ENCODE data around the gene TMED1. TPM values are rescaled to one million over a fixed set of nuclear protein-coding genes. Genes with fewer than 3 reads are reported as not detected.
"Not testable (repeated sequence)": the region's sequence is repeated elsewhere in the genome, so short reads cannot be mapped to it uniquely, and the experiment has no call there.

TMED1 gene
- total RNA-seq, 2 experiments from 2014 or later: 18.8 to 19.1 TPM

DNA sequence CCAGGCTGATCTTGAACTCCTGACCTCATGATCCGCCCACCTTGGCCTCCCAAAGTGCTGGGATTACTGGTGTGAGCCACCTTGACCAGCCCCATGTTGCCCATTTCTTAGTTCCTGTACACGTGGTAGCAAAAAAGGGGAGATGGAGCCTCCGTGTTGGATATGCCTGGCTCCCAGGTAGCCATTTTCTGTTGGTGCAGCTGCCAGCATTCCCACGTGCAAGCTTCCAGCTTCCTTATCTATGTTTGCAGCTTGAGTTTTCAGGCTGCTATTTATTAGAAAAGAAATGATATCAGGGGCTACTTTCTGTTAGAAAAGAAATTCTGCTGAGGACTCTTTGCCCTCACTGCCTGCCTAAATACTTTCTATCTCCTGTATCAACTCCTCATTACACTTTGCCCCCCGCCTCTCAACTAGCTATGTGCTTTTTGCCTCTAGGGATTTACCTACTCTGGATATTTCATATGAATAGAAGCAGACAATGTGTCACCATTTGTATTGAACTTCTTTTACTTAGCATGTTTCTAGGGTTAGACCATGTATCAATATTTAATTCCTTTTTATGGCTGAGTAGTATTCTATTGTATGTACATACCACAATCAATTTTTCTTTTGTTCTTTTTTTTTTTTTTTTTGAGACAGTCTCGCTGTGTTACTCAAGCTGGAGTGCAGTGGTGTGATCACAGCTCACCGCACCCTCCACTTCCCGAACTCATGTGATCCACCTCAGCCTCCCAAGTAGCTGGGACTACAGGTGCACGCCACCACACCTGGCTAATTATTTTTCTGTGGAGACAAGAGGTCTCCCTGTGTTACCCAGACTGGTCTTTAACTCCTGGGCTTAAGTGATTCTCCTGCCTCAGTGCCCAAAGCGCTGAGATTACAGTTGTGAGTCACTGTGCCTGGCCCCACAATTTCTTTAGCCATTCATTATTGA is 3.4 kb upstream of the TMED1 start:
- Mint-ChIP-seq H3K4me3 (no peak overlapping the region), H3K9me3 (peaks cover 7% of the 10 kb centered on the region), H3K27ac (no peak overlapping the region), H3K27me3 (no peaks in the 10 kb centered on the region), H3K4me1 (ENCODE audit: low read depth) (peaks cover 15% of the 10 kb centered on the region), H3K36me3 (peaks cover 6% of the 10 kb centered on the region)
- CTCF ChIA-PET: interaction anchor here (1.5 to 4.5 kb wide), 4 partner anchors 19 to 26 kb away, joined by 3 to 49 read pairs (median 8); no protein-coding TSS in a partner anchor
- DNase-seq: no peak
- intact Hi-C loops (cut with micrococcal nuclease): loop anchor here (5.0 kb wide), 2 partner anchors 137 to 272 kb away; partner anchors contain the start of genes CDKN2D, KRI1 and QTRT1
- POLR2A ChIA-PET: interaction anchor here (0.7 kb wide), 1 partner anchor 25 kb away, joined by 6 read pairs; no protein-coding TSS in a partner anchor

- no peaks in the 10 kb centered on the region for H3K27me3 Mint-ChIP-seq
- peaks cover 15% of the 10 kb centered on the region for H3K4me1 Mint-ChIP-seq (ENCODE audit: low read depth)
- CTCF ChIA-PET: interaction anchor here (1.5 to 4.5 kb wide), 3 partner anchors 20 to 27 kb away, joined by 3 to 49 read pairs (median 9); no protein-coding TSS in a partner anchor
- intact Hi-C loops (cut with micrococcal nuclease): loop anchor here (5.0 kb wide), 2 partner anchors 136 to 271 kb away; partner anchors contain the start of genes CDKN2D, KRI1 and QTRT1
- no peak for DNase-seq
- no peak overlapping the region for H3K27ac Mint-ChIP-seq
- H3K36me3 Mint-ChIP-seq: peaks cover 6% of the 10 kb centered on the region
- no peak overlapping the region for H3K4me3 Mint-ChIP-seq
- POLR2A ChIA-PET: no interaction called here
- peaks cover 7% of the 10 kb centered on the region for H3K9me3 Mint-ChIP-seq
Observed at GRCh38 chr19:10838377-10838776, 2.4 kb upstream of the TMED1 start.

- H3K4me3 Mint-ChIP-seq, H3K27ac Mint-ChIP-seq, POLR2A ChIA-PET, H3K27me3 Mint-ChIP-seq, DNase-seq, H3K36me3 Mint-ChIP-seq, H3K9me3 Mint-ChIP-seq: not testable (repeated sequence)
- H3K4me1 Mint-ChIP-seq (ENCODE audit: low read depth): peaks cover 15% of the 10 kb centered on the region
- intact Hi-C loops (cut with micrococcal nuclease): loop anchor here (2.0 to 5.0 kb wide), 3 partner anchors 33 to 270 kb away; partner anchors contain the start of genes CARM1, CDKN2D, KRI1 and QTRT1
- CTCF ChIA-PET: interaction anchor here (0.7 to 4.5 kb wide), 5 partner anchors 21 to 136 kb away, joined by 3 to 49 read pairs (median 3); no protein-coding TSS in a partner anchor
Observed at GRCh38 chr19:10837649-10838048, 1.6 kb upstream of the TMED1 start.

- CTCF ChIA-PET: interaction anchor here (0.6 to 4.5 kb wide), 14 partner anchors 9 to 255 kb away, joined by 3 to 49 read pairs (median 4); partner anchors contain the start of genes DNM2 and QTRT1
- POLR2A ChIA-PET: interaction anchor here (0.7 to 2.0 kb wide), 6 partner anchors 13 to 124 kb away, joined by 3 to 5 read pairs (median 4); partner anchors contain the start of genes DNM2 and SMARCA4
- Mint-ChIP-seq H3K4me1 (ENCODE audit: low read depth) (peaks cover 15% of the 10 kb centered on the region), H3K9me3 (peaks cover 7% of the 10 kb centered on the region), H3K36me3 (peaks cover 9% of the 10 kb centered on the region), H3K27me3 (no peaks in the 10 kb centered on the region), H3K27ac (peak overlapping the region; percentile 99), H3K4me3 (peak overlapping the region; percentile 94)
- intact Hi-C loops (cut with micrococcal nuclease): loop anchor here (1.0 to 5.0 kb wide), 9 partner anchors 34 to 269 kb away; partner anchors contain the start of genes CARM1, CDKN2D, ILF3 and KRI1
- peak; percentile 91 for DNase-seq
Observed at GRCh38 chr19:10836479-10837330, 693 bp upstream of the TMED1 start.

DNA sequence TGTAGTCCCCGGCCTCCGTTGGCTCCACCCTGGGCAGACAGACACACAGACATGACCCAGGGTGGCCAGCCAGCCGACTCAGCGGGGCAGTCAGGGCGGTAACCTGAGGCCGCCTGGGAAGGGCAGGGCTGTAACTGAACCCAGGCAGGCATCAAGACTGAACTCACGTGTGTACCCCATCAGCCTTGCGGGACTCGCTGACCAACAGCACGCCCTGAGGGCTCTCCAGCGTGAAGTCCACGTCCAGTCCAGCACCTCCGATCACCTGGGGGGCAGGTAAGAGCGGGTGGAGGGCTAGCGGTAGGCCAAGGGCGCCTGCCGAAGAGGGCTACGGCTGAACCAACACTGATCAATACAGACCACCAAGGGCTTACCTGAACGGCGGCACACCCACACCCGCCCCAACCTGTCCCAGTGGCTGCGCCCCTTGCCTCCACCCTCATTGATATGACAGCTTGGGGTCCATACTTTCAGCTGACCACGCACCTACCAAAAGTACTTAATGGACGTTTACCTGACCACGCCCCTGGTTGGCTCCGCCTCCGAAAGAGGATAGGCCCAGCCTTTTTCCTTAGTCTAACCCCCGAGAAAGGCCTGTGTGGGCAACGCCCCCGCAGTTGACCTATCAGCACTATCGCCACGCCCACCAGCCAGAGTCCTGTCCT is 791 bp downstream of the TMED1 start:
- Mint-ChIP-seq H3K4me3 (peak overlapping the region; percentile 94), H3K27ac (peak overlapping the region; percentile 99), H3K9me3 (peaks cover 7% of the 10 kb centered on the region), H3K4me1 (ENCODE audit: low read depth) (peaks cover 15% of the 10 kb centered on the region), H3K36me3 (peaks cover 9% of the 10 kb centered on the region), H3K27me3 (no peaks in the 10 kb centered on the region)
- intact Hi-C loops (cut with micrococcal nuclease): loop anchor here (5.0 kb wide), 2 partner anchors 133 to 268 kb away; partner anchors contain the start of genes CDKN2D, KRI1 and QTRT1
- no peak for DNase-seq
- CTCF ChIA-PET: interaction anchor here (1.0 to 4.5 kb wide), 7 partner anchors 19 to 117 kb away, joined by 3 to 49 read pairs (median 7); partner anchors contain the start of gene DNM2
- POLR2A ChIA-PET: interaction anchor here (0.5 to 2.0 kb wide), 8 partner anchors 12 to 126 kb away, joined by 3 to 5 read pairs (median 4); partner anchors contain the start of genes DNM2 and SMARCA4

GRCh38 chr19:10832939-10833296 is 3.1 kb downstream of the TMED1 start:
- H3K27ac Mint-ChIP-seq: no peak overlapping the region
- ChIA-PET CTCF (no interaction called here), POLR2A (no interaction called here)
- peaks cover 15% of the 10 kb centered on the region for H3K4me1 Mint-ChIP-seq (ENCODE audit: low read depth)
- intact Hi-C loops (cut with micrococcal nuclease): no loop called here
- no peak overlapping the region for H3K4me3 Mint-ChIP-seq
- H3K36me3 Mint-ChIP-seq: peaks cover 9% of the 10 kb centered on the region
- no peak for DNase-seq
- H3K9me3 Mint-ChIP-seq: peaks cover 5% of the 10 kb centered on the region
- no peaks in the 10 kb centered on the region for H3K27me3 Mint-ChIP-seq

DNA sequence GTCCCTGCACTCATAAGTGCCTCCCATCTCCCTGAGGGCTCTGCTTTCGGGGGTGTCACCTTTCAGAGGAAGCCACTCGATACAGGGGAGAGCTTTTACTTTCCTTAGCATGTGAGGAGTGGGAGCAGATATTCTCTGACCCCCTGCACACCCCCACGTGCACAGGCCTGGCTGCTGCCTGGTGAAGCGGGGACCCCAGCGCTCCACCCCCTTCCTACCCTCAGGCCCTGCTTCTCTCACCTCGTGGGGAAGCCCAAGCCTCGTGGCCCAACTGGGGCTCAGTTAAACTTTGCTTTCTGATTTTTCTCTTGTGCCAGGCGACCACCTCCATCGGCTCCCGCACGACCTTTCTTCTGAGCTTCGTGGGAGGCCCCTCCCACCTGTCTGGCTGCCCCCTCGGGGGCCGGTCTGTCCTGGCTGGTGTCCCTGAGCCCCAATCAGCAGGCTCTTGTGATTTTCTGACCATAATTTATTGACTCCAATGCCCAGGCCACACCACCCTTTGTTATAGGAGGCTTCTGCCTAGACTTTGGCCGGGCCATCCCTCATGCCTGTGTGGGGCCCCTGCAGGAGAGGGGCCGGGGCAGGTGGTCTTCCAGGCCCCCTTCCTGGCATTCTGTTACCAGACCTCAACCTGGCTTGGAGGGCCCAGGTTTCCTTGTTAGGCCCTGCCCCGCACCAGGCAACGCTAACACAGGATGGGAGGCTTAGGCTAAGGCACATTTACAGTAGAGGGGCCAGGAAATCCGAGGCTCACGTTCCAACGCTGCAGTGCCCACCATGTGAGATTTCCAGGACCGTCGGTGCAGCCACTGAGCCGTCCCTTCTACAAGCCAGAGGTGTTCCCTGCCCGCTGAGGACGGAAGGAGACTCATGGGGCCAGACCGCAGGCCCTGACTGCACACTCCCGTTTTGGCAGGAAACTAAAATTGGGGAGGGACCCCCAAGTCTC is 3.7 kb downstream of the TMED1 start:
- Mint-ChIP-seq H3K36me3 (peaks cover 9% of the 10 kb centered on the region), H3K27me3 (no peaks in the 10 kb centered on the region), H3K9me3 (peaks cover 5% of the 10 kb centered on the region), H3K27ac (no peak overlapping the region), H3K4me1 (ENCODE audit: low read depth) (peaks cover 15% of the 10 kb centered on the region), H3K4me3 (no peak overlapping the region)
- intact Hi-C loops (cut with micrococcal nuclease): no loop called here
- ChIA-PET CTCF (interaction anchor here (1.6 kb wide), 1 partner anchor 32 kb away, joined by 4 read pairs; no protein-coding TSS in a partner anchor), POLR2A (no interaction called here)
- no peak for DNase-seq

DNA sequence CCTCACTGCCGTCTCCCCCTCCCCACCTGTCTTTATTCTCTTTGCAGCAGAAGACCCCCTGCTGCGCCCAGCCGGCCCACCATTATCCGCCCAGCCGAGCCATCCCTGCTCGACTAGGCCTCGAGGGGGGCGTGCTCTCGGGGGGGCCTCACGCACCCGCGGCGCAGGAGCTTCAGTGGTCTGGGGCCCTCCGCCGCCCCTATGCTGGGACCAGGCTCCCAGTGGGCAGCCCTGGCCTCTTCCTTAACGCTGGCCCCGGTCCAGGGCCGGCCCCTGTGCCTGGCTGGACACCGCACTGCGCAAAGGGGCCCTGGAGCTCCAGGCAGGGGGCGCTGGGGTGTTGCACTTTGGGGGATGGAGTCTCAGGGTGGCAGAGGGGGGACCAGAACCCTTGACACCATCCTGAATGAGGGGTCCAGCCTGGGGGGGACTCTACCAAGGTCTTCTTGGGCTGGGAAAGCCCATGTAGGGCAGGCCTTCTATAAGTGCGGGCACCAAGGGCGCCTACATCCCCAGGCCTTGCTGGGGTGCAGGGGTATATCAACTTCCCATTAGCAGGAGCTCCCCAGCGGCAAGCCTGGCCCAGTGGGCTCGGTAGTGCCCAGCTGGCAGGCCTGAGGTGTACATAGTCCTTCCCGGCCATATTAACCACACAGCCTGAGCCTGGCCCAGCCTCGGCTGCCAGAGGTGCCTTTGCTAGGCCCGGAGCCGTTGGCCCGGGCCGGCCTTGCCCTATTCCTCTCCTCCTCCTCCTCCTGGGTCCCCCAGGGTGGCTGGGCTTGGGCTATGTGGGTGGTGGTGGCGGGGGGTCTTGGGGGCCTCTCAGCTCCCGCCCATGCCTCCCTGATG is 4.9 kb downstream of the TMED1 start:
- H3K4me3 Mint-ChIP-seq: no peak overlapping the region
- intact Hi-C loops (cut with micrococcal nuclease): no loop called here
- no peak for DNase-seq
- peaks cover 8% of the 10 kb centered on the region for H3K36me3 Mint-ChIP-seq
- no peak overlapping the region for H3K27ac Mint-ChIP-seq
- no peaks in the 10 kb centered on the region for H3K9me3 Mint-ChIP-seq
- no peaks in the 10 kb centered on the region for H3K27me3 Mint-ChIP-seq
- ChIA-PET CTCF (interaction anchor here (1.6 kb wide), 1 partner anchor 33 kb away, joined by 4 read pairs; no protein-coding TSS in a partner anchor), POLR2A (no interaction called here)
- peaks cover 4% of the 10 kb centered on the region for H3K4me1 Mint-ChIP-seq (ENCODE audit: low read depth)

- H3K4me3 Mint-ChIP-seq: no peak overlapping the region
- intact Hi-C loops (cut with micrococcal nuclease): no loop called here
- ChIA-PET POLR2A (no interaction called here), CTCF (no interaction called here)
- no peaks in the 10 kb centered on the region for H3K9me3 Mint-ChIP-seq
- H3K36me3 Mint-ChIP-seq: peaks cover 10% of the 10 kb centered on the region
- no peak for DNase-seq
- H3K27ac Mint-ChIP-seq: no peak overlapping the region
- peaks cover 1% of the 10 kb centered on the region for H3K4me1 Mint-ChIP-seq (ENCODE audit: low read depth)
- H3K27me3 Mint-ChIP-seq: no peaks in the 10 kb centered on the region
Observed at GRCh38 chr19:10830370-10830769, 5.6 kb downstream of the TMED1 start.

DNA sequence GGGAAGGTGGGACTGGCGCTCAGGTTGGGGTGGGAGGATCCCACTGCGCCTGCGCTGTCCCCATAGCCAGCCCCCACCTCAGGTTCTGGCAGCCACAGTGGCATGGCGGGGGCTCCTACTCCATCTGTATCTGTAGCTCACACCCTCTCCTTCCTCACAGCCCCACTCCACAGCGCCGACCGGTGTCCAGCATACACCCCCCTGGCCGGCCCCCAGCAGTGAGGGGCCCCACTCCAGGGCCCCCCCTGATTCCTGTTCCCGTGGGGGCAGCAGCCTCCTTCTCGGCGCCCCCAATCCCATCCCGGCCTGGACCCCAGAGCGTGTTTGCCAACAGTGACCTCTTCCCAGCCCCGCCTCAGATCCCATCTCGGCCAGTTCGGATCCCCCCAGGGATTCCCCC is 6.0 kb downstream of the TMED1 start:
- Mint-ChIP-seq H3K27ac (no peak overlapping the region), H3K4me3 (no peak overlapping the region), H3K4me1 (ENCODE audit: low read depth) (no peaks in the 10 kb centered on the region), H3K27me3 (no peaks in the 10 kb centered on the region), H3K36me3 (peaks cover 9% of the 10 kb centered on the region), H3K9me3 (no peaks in the 10 kb centered on the region)
- DNase-seq: no peak
- POLR2A ChIA-PET: no interaction called here
- CTCF ChIA-PET: interaction anchor here (1.8 to 1.9 kb wide), 2 partner anchors 34 to 112 kb away, joined by 8 to 12 read pairs; partner anchors contain the start of gene DNM2
- intact Hi-C loops (cut with micrococcal nuclease): no loop called here

Measured in activated CD4-positive, alpha-beta memory T cell treated with anti-CD3 and anti-CD28 coated beads for 36 hours (primary cell).